IPS-18a (cell line): ENCODE results near the gene CLSTN2.

ENCODE experiments used
- H3K27ac ChIP-seq: one replicate; pipeline ENCODE4 v1.5.1; 2013; ENCODE audit warnings: low read length
- H3K27me3 ChIP-seq: one replicate; pipeline ENCODE4 v1.6.1; 2013; ENCODE audit warnings: mild to moderate bottlenecking, low read length; ENCODE audit not compliant: control insufficient read depth, insufficient read depth
- H3K36me3 ChIP-seq: one replicate; pipeline ENCODE4 v1.6.1; 2013; ENCODE audit warnings: low read depth, low read length; ENCODE audit not compliant: control insufficient read depth
- H3K4me1 ChIP-seq: one replicate; pipeline ENCODE4 v1.6.1; 2013; ENCODE audit warnings: low read depth, low read length; ENCODE audit not compliant: control insufficient read depth
- H3K4me3 ChIP-seq: one replicate; pipeline ENCODE4 v1.5.1; 2013; ENCODE audit warnings: low read length
- H3K9ac ChIP-seq: one replicate; pipeline ENCODE4 v1.6.1; 2013; ENCODE audit warnings: mild to moderate bottlenecking, low read length, moderate library complexity
- H3K9me3 ChIP-seq: one replicate; pipeline ENCODE4 v1.6.1; 2013; ENCODE audit warnings: low read depth, low read length; ENCODE audit not compliant: control insufficient read depth

Gene CLSTN2

GRCh38 chr3:140034058-140034457, 99.1 kb downstream of the CLSTN2 start:
- peaks cover 8% of the 10 kb centered on the region for H3K4me1 ChIP-seq
- H3K9ac ChIP-seq = no peak overlapping the region
- no peak overlapping the region for H3K4me3 ChIP-seq
- no peaks in the 10 kb centered on the region for H3K27me3 ChIP-seq
- H3K27ac ChIP-seq = no peak overlapping the region
- no peaks in the 10 kb centered on the region for H3K9me3 ChIP-seq
- no peaks in the 10 kb centered on the region for H3K36me3 ChIP-seq

- Histone ChIP-seq H3K4me1 (peaks cover 8% of the 10 kb centered on the region), H3K36me3 (no peaks in the 10 kb centered on the region), H3K27ac (no peak overlapping the region), H3K4me3 (no peak overlapping the region), H3K9me3 (no peaks in the 10 kb centered on the region), H3K9ac (no peak overlapping the region), H3K27me3 (no peaks in the 10 kb centered on the region)
Observed at GRCh38 chr3:140035871-140036270, 100.9 kb downstream of the CLSTN2 start.

GRCh38 chr3:140050396-140050795, 115.4 kb downstream of the CLSTN2 start:
- Histone ChIP-seq H3K9me3 (no peaks in the 10 kb centered on the region), H3K4me1 (no peaks in the 10 kb centered on the region), H3K9ac (no peak overlapping the region)

GRCh38 chr3:140051019-140051957, 116.3 kb downstream of the CLSTN2 start:
- Histone ChIP-seq H3K9ac (no peak overlapping the region), H3K4me3 (no peak overlapping the region), H3K9me3 (no peaks in the 10 kb centered on the region), H3K27me3 (no peaks in the 10 kb centered on the region), H3K4me1 (no peaks in the 10 kb centered on the region), H3K36me3 (no peaks in the 10 kb centered on the region), H3K27ac (no peak overlapping the region)

More at GRCh38 chr3:140050396-140050795, 115.4 kb downstream of the CLSTN2 start:
- Histone ChIP-seq H3K27me3 (no peaks in the 10 kb centered on the region), H3K36me3 (no peaks in the 10 kb centered on the region), H3K4me3 (no peak overlapping the region), H3K27ac (no peak overlapping the region)

DNA sequence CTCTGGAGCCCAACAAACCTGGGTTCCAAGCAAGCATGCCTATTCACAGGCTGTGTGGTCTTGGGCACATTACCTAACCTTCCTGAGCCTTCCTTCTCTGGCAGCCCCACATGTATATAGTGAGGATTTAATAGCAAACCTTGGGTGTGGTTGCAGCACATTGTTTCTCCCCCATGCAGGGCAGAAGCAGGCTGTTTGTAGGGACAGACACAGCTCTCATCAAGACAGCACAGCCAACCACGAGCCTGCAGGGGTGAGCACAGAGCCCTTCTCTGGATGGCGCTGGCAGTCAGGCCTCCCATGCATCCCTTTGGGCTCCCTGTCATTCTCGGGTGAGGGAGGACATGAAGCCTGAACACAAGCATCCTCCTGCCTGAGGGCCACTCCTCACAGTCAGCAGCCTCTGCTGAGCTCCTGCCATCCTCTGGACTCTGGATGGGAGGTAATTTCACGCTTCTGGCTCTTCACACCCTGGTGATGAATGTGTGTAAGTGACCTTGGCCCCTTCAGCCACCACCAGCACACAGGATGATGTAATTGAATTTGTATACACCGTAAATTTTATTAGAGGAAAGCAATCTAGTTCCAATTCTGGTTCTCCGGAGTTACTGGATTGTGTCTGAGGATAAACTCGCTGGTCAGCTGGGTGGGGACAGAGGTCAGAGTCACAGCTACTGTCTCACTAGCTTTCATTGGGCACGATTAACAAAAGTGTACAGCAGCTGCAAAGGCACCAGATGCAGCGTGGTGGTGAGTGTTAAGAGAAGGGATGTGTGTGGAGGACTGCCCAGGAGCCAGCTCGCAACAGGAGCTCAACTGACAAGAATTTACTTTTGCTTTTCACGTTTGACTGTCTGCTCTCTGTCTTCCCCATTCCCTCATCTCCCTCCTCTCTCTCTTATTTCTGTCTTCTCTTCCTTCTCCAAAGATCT, 118.1 kb downstream of the CLSTN2 start:
- Histone ChIP-seq H3K27ac (no peak overlapping the region), H3K4me3 (no peak overlapping the region), H3K9me3 (no peaks in the 10 kb centered on the region), H3K4me1 (no peaks in the 10 kb centered on the region), H3K27me3 (no peaks in the 10 kb centered on the region), H3K36me3 (no peaks in the 10 kb centered on the region), H3K9ac (no peak overlapping the region)

DNA sequence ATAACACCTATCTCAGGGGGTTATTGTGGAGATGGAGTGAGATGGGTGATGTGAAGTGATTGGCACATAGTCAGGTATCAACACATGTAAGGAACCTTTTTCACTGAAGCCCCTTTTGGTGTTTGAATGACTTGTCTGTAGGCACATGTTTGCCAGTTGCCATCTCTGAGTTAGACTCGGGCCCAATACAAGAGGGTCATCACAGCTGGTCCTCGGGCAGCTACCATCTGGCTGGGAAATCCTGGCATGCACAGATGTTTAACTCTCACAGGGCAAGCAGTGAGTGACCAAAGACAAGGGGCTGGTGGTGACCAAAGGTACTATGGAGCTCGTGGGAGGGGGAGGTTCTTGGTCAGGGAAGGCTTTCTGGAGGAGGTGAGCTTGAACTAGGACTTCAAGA, 118.8 kb downstream of the CLSTN2 start:
- Histone ChIP-seq H3K4me1 (no peaks in the 10 kb centered on the region), H3K27me3 (no peaks in the 10 kb centered on the region), H3K9me3 (no peaks in the 10 kb centered on the region), H3K4me3 (no peak overlapping the region), H3K36me3 (no peaks in the 10 kb centered on the region), H3K27ac (no peak overlapping the region), H3K9ac (no peak overlapping the region)

DNA sequence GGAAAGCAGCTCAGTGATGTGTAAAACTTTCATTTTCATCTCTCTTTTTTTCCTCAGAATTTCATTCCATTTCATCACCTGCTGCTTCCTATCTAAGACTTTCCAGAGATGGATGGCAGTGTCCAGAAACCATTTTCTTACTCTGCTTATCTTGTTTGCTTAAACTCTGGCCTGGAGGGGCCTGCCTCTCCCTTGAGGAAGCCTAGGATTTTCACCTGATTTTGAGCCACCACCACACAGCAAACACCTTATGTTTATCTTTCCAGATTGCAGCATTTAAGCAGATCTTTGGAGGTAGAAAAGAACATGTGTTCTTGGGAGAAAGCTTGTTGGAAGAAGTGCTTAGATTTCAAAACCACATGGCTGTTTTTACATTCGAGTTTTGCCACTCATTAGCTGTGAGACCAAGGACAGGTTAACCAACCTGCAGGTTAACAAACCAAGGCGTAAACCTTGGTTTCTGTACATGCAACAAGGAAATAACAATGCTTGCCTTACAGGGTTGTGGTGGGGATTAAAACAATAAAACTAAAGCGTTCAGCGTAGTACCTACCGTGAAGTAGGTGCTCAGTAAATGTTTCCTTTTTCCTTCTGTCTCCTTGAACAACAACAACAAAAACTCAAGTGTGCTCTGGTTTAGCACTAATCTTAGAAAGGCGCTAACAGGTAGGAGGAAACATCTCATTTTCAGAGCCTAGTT, 120.3 kb downstream of the CLSTN2 start:
- Histone ChIP-seq H3K27ac (no peak overlapping the region), H3K27me3 (no peaks in the 10 kb centered on the region), H3K9me3 (no peaks in the 10 kb centered on the region), H3K4me3 (no peak overlapping the region), H3K9ac (no peak overlapping the region), H3K36me3 (no peaks in the 10 kb centered on the region), H3K4me1 (no peaks in the 10 kb centered on the region)

DNA sequence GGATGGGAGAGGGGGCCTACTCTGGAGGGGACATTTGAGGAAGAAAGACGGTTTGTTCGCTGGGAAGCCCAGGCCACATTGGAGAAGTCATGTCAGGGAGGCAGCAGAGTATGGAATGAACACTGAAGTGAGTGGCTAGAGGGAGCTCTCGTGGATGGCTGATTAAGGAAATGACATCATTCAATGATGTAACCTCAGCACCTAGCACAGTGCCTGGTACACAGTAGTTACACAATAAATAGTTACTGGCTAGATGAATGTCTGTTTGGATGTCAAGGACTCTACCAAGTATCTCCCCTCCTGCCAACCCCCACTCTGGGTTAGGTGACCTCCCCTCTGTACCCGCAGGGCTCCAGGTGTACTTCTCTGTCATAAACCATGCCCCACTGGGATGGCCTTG, 121.1 kb downstream of the CLSTN2 start:
- no peak overlapping the region for H3K27ac ChIP-seq
- no peaks in the 10 kb centered on the region for H3K36me3 ChIP-seq
- no peaks in the 10 kb centered on the region for H3K4me1 ChIP-seq
- no peak overlapping the region for H3K9ac ChIP-seq
- H3K4me3 ChIP-seq = no peak overlapping the region
- H3K27me3 ChIP-seq = no peaks in the 10 kb centered on the region
- no peaks in the 10 kb centered on the region for H3K9me3 ChIP-seq

DNA sequence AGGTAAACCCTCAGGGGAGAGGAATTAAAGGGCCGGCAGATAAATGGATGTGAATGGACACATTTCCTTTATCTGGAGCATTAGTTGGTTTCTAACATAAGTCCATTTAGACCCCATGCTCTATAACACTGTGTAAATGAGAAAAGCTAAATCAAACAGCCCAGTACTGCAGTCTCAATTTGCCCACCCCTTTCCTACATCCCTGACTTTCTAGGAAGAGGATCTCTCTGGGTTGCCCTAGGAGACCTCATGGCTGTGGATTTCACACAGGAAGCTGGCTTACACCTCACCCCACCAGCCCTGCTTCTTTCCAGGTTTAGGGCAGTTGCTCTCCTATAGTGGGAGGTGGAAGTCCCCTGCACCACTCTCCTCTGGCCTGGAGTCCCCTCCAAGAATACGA, 126.2 kb downstream of the CLSTN2 start:
- Histone ChIP-seq H3K4me3 (no peak overlapping the region), H3K4me1 (no peaks in the 10 kb centered on the region), H3K9me3 (no peaks in the 10 kb centered on the region), H3K36me3 (no peaks in the 10 kb centered on the region), H3K9ac (no peak overlapping the region), H3K27ac (no peak overlapping the region), H3K27me3 (no peaks in the 10 kb centered on the region)

GRCh38 chr3:140062461-140062860, 127.5 kb downstream of the CLSTN2 start:
- H3K4me3 ChIP-seq = no peak overlapping the region
- H3K4me1 ChIP-seq = no peaks in the 10 kb centered on the region
- H3K9ac ChIP-seq = no peak overlapping the region
- H3K36me3 ChIP-seq = no peaks in the 10 kb centered on the region
- H3K27ac ChIP-seq = no peak overlapping the region
- H3K9me3 ChIP-seq = no peaks in the 10 kb centered on the region
- H3K27me3 ChIP-seq = no peaks in the 10 kb centered on the region

DNA sequence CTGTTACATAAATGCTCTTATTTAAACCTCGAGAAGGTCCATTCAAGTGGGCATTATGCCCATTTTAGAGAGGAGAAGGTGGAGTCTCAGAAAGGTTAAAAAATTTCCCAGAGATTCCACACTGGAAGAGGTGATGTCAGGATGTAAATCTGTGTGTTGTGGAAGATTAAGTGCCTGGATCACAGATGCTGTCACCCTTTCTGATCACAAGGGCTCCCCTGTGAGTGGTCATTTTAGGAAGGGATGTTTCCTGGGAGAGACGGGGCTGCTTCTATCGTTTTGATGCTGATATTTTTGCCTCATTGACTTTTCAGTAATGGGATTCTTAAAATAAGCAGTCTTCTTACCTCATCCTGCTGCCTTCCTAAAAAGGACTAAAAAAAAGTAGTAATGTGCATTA, 132.5 kb downstream of the CLSTN2 start:
- H3K9ac ChIP-seq = no peak overlapping the region
- no peak overlapping the region for H3K4me3 ChIP-seq
- H3K9me3 ChIP-seq = no peaks in the 10 kb centered on the region
- no peaks in the 10 kb centered on the region for H3K4me1 ChIP-seq
- no peak overlapping the region for H3K27ac ChIP-seq
- H3K27me3 ChIP-seq = no peaks in the 10 kb centered on the region
- no peaks in the 10 kb centered on the region for H3K36me3 ChIP-seq
